ENCODE measurements around the gene SLC25A33.
A peak's percentile ranks its signal among the peaks of the same experiment; 100 is the strongest.
"Not testable (repeated sequence)": the region's sequence is repeated elsewhere in the genome, so short reads cannot be mapped to it uniquely, and the experiment has no call there.

SLC25A33 gene

GRCh38 chr1:9539165-9539828 lies at the start of gene SLC25A33:
Gene SLC25A33, plus strand, starts transcription at chr1:9539465. Its CDS starts 227 bp downstream, at chr1:9539692.
- DNase-seq = peak; percentile 98

- DNase-seq = peak; percentile 76
Measured at GRCh38 chr1:9490605-9491339, 48.5 kb upstream of the SLC25A33 start.

- DNase-seq = no peak
Measured at GRCh38 chr1:9493326-9493725, 45.9 kb upstream of the SLC25A33 start.

GRCh38 chr1:9494936-9495758 lies 44.1 kb upstream of the SLC25A33 start:
- DNase-seq = peak; percentile 48

GRCh38 chr1:9495854-9496374 lies 43.4 kb upstream of the SLC25A33 start:
- no peak for DNase-seq

GRCh38 chr1:9500756-9501754 lies 38.2 kb upstream of the SLC25A33 start:
- no peak for DNase-seq

- DNase-seq = no peak
Measured at GRCh38 chr1:9503001-9503675, 36.1 kb upstream of the SLC25A33 start.

GRCh38 chr1:9505143-9505542 lies 34.1 kb upstream of the SLC25A33 start:
- no peak for DNase-seq

GRCh38 chr1:9506901-9507300 lies 32.4 kb upstream of the SLC25A33 start:
- DNase-seq = no peak

GRCh38 chr1:9510130-9510529 lies 29.1 kb upstream of the SLC25A33 start:
- DNase-seq = no peak

- DNase-seq = not testable (repeated sequence)
Measured at GRCh38 chr1:9515550-9515949, 23.7 kb upstream of the SLC25A33 start.

- no peak for DNase-seq
Measured at GRCh38 chr1:9518454-9518998, 20.7 kb upstream of the SLC25A33 start.

- DNase-seq = no peak
Measured at GRCh38 chr1:9520411-9520810, 18.9 kb upstream of the SLC25A33 start.

GRCh38 chr1:9529190-9529589 lies 10.1 kb upstream of the SLC25A33 start:
- DNase-seq = peak; percentile 90

GRCh38 chr1:9530320-9530719 lies 8.9 kb upstream of the SLC25A33 start:
- DNase-seq = no peak

- no peak for DNase-seq
Measured at GRCh38 chr1:9534953-9535352, 4.3 kb upstream of the SLC25A33 start.

- DNase-seq = no peak
Measured at GRCh38 chr1:9536301-9536700, 3.0 kb upstream of the SLC25A33 start.

GRCh38 chr1:9537863-9538668 lies 1.2 kb upstream of the SLC25A33 start:
- no peak for DNase-seq

- DNase-seq = no peak
Measured at GRCh38 chr1:9538669-9539164, 548 bp upstream of the SLC25A33 start.
